Erythroblast (primary cell): Measurements from ENCODE around the gene FAM228A.

Experiments
- GATA1 ChIP-seq: IDR thresholded peaks from 2 replicates; pipeline ENCODE4 v1.6.1; 2011; ENCODE audit warnings: low read depth, mild to moderate bottlenecking, control low read depth, low read length, moderate library complexity
- POLR2A ChIP-seq: IDR thresholded peaks from 2 replicates; pipeline ENCODE4 v1.6.1; 2011; ENCODE audit warnings: mild to moderate bottlenecking, low read length

- no peak for TF ChIP-seq POLR2A
- no peak for TF ChIP-seq GATA1
Observed at GRCh38 chr2:24208490-24208889, 33.6 kb downstream of the FAM228A start.
